HG02884 (cell line): ENCODE results near the gene GBX2.
"Not testable (repeated sequence)": the region's sequence is repeated elsewhere in the genome, so short reads cannot be mapped to it uniquely, and the experiment has no call there.

Experiments
- ATAC-seq: cut with Tn5 transposase; IDR thresholded peaks from one replicate; pipeline ENCODE4 v1.9.1; 2021; ENCODE audit warnings: mild to moderate bottlenecking, moderate library complexity; ENCODE audit not compliant: unreplicated experiment

The GBX2 gene

DNA sequence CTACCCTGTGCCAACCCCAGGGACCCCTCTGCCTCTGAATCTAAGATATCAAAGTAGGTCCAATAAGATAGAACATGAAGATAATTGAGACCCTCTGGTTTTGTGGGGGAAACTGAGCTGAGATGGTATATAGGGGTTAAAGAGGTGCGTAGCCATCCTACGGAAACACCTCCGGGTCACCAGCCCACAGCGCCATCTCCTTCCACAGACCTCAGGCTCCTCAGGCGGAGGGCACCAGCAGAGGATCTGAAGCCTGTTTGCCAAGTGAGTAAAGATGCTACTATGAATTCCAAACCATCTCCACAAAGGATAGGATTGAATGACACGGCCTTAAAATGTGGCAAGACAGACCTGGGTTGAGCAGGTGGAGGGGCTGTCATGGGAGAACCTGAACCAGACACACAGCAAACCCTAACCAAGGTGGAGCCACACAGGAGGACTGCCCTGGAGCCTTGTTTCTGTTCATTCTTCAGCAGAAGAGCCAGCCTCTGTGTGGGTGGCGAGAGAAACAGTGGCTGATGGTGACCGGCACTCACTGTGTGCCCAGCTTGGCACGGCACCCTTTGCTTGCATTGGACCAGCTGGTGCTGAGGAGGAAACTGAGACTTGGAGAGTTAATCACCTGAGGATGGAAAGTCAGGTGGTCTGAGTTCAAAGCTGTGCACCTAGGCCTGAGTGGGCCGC, 10.2 kb downstream of the GBX2 start:
- ATAC-seq: no peak

DNA sequence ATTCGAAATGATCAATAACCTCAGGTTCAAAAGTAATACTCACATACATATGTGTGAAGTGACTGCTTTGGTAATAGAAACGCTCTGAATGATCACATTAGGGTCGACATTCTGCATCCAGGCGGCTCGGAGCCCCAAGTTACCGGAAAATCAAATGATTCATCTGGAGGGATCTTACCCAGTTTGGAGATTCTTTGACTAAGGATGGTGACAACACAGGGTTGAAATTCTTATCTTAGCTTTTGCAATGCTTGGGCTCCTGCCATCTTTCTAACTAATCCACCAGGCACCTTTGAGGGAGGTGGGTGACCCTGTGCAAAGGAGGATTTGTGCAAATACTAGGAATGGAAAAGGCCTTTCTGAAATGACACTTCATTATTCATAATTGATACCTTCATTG, 10.8 kb downstream of the GBX2 start:
- ATAC-seq: no peak

DNA sequence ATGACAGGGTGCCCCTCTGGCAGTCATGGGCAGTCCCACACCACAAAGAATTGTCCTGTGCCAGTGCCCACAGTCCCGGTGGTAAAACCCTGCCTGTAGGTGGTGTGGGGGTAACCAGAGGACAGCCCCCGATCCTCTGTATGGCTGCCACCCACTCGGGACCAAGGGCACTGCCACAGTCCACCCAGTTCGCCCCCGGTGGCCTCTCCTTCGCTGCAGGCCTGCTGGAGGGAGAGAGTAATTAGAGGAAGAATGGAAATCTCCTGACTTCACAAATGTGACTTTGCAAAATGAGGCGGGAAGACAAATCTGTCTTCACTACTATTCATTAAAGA, 11.4 kb downstream of the GBX2 start:
- ATAC-seq: no peak

DNA sequence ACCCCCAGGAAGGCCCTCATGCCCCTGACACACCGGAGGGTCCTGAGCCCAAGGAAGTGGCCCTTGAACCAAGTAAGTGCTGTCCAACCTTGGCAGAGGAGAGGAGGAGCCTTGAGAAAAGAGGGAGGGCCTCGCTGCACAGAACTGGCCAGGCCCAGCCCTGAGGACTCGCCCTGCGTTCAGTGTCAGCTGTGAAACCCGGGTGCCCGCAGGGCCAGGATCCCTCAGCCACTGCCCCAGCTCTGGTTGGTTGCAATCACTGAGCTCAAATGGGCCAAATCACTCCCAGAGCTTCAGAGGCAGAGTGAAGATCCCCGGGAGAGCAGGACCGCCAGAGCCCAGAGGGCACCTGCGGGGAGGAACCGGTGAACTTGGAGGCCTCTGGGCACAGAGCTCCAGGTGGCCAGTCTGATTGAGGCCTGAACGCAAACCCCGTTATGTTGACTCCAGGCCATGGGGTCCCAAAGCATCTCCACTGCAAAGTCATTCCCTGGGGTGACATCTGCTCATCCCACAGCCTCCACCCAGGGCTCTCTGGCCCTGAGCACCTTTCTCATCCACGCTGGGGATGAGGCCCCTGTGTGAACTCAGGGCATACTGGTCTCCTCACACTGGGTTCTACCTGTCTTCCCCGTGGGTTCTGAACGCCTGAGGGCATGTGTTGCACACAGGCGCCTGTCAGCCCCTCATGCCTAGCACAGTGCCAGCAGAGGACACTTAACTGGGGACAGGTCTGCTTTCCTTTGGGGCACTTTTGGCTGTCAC, 11.9 kb downstream of the GBX2 start:
- no peak for ATAC-seq

DNA sequence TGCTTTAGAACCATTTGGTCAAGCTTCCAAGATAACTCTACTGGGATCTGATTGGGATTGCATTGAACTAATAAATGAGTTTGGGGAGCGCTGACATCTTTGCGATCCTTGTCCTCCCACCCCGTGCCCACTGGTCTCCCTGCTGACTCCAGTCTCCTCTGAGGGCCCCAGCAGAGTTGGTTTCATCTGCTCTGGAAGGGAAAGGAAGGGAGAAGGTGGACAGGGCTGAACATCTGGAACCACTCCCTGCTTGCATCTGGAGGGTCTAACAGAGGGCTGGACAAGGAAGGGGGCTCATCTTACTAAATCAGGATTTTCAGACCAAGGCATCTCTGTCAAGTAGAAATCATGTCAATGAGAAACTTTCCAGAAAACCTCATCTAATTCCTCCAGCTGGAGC, 12.8 kb downstream of the GBX2 start:
- no peak for ATAC-seq

DNA sequence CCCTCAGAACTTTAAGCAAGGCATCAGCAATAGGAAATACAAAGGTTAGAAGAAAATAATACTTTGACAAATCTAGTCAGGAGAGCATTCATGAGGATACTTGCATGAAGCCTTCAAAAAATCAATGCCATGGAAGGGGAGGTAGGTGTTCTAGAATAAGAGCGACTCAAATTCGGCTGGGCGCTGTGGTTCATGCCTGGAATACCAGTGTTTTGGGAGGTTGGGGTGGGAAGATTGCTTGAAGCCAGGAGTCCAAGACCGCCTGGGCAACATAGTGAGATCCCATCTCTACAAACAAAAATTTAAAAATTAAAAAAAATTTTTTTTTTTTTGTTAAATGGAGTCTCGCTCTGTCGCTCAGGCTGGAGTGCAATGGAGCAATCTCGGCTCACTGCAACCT, 21.8 kb downstream of the GBX2 start:
- ATAC-seq: no peak

DNA sequence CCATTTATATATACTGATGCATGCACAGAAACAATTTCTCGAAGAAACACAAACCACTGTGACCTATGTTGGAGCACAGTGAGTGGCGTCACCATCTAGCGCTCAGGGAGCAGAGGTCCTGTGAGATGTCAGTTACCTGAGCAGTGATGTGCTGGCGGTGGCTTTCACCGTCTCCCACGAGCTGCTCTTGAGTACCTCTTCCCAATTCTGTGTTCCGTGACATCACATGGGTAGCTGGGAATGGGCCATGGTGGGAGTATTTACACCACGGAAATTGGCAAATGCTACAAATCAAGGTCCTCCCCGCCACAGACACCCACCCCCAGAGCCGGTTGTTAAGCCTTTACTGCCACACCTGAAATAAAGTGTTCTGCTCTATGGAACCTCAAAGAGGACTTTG, 24.4 kb downstream of the GBX2 start:
- ATAC-seq: no peak

DNA sequence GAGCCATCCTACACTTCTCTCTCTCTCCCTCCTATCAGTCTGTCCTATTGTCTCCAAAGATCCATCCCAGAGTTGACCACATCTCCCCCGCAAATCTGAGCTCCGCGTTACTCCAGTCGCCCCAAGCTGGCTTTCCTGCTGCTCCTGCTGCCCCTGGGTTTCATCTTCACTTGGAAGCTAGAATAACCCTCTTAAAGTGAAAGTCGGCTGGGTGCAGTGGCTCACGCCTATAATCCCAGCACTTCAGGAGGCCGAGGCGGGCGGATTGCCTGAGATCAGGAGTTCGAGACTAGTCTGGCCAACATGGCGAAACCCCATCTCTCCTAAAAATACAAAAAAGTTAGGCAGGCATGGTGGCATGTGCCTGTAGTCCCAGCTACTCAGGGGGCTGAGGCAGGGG, 26.6 kb downstream of the GBX2 start:
- not testable (repeated sequence) for ATAC-seq

DNA sequence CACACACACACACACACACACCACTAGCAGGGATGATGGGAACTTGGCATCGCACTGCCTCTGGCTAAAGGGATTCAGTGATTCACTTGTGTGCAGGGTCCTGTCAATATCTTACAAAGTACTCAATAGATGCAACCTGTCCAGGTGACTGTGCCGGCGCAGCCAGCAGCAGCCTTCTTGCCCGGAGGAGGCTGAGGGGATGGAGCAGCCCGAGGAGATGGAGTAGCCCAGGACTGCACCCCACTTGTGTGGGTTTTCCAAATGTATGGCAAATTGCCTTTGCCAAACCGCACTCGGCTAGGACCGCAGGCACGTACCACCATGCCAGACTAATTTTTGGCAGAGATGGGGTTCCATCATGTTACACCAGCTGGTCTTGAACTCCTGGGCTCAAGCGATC, 31.1 kb downstream of the GBX2 start:
- no peak for ATAC-seq

DNA sequence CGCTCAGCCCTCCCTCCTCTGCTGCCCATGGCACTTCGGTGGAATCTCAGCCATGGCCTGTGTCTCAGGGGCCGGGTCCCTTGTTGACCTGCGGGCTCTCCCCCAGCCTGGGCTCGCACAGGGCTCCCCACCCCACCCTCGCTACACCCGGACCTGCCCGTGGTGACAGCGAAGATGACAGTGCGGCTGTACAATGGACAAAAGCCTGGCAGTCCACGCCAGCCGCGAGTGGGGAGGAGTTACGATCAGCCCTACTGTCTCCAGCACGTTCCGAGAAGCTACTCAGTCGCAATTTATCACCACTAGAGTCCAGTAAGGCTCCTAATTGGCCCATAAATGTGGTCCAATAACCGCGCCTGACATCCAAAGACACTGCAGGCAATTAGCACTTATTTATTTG, 31.6 kb downstream of the GBX2 start:
- no peak for ATAC-seq

DNA sequence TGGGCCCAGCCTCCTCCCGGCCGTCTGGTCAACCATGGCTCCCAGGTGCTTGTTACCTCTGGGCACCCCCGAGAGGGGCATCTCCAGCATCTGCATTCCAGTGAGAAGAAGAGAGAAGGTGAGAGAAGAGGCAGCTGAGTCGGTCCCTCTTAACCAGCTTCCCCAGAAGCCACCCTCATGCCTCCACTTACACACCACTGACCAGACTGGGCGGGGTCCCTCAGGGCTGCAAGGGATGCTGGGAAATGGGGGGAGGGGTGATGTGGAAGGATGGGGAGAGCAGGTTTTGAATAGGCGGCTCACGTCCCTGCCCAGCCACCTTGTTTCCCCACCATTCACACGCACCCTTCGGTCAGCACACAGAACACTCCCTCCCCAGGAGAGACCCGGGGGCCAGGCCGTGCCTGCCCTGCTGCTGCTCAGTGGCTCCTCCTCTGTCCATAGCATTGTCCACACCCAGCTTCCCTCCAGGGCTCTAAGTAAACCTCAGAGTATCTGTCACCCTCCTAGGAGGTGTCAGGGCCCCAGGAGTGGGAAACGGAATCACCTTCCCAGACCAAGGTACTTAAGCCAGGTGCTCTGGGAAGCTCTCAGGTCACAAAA, 34.7 kb downstream of the GBX2 start:
- ATAC-seq: no peak

DNA sequence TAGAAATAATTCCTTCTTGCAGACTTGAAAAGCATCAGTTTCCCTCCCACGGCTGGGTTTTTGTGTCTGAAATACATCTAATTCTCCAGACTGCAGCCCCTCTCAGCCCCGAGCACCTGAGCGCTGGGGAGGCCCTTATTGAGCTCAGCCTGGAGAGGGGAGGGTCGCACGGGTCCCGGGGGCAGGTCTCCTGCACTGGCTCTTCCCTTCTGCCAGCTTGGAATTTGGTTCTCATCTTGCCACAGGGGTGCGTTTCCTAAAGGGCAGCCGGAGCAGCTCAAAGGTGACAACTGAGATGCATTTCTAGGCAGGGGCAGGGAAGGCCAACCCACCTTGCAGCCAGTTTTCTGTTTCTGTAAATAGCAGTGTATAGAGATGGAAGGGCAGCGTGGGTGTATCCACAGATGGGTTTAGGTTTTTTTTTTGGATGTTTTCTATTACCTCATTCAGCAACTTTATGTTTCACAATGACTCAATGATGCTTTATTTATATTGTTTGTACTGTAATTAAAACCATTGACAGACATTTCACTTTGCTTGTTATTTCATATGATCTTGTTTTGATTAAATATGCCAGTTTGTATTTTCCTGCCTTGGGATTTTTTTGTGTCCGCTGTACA, 37.0 kb downstream of the GBX2 start:
- no peak for ATAC-seq

DNA sequence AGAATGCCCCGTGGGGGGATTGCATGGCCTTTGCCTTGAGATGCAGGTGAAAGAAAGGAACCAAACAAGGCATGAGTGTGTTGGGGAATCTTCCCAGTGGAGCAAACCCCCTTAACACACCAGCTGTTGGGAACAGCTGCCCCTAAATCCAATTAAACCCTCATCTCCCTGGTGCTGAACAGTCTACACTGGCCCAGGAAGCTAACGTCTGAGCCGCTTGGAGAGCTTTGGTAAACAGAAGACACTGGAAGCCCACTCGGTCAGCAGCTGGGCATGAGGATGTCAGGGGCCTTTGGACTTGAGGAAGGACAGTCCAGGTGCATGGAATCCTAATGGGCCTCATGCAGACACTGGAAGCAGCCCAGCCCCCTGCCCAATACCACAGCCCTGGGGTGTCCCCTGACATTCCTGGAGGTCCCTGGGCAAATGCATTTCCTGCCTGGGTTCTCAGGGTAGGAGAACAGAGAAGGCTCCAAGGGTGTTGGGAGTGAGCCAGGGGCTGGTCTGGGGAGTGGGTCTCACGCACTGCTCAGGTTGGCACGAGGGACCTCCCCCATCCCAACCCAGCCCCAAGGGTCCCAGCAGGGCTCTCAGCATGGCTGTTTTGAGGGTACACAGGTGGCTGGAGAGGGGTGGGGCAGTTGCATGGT, 37.7 kb downstream of the GBX2 start:
- no peak for ATAC-seq

DNA sequence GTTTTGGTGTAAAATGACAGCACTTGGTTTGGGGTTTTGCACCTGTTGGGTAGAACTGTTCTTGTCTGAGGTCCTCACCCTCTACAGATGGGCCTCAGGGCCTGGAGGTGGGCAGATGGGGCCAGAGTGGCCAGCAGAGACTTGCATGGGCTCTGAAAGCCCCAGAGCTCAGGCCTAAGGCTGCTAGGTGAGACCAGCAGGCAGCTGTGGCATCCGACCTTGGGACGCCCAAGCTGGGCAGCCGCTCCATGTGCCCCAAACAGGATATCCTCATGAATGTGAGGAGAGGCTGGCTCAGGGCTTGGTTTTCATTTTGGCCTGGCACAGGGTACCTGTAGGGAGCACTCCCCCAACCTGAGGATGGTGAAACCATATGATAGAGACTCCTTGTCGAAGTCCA, 38.3 kb downstream of the GBX2 start:
- no peak for ATAC-seq

DNA sequence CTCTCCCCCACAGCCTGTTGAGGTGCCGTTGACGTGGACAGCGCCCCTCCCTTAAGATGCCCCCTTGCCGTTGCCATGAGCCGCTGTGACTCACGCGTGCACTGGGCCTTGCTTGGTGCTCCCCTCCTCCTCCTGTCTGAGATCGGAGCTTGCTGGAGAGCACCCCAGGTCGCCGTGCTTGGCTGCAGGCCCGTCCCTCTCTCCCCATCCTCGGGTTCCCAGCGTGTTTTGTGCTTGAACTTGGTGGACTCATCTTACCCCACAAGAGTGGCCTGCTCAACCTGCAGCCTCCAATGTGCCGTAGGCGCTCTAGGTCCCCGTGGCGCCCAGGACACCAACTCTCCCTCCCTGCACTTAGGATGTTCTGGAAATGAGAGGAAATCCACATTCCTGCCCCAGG, 39.9 kb downstream of the GBX2 start:
- no peak for ATAC-seq

DNA sequence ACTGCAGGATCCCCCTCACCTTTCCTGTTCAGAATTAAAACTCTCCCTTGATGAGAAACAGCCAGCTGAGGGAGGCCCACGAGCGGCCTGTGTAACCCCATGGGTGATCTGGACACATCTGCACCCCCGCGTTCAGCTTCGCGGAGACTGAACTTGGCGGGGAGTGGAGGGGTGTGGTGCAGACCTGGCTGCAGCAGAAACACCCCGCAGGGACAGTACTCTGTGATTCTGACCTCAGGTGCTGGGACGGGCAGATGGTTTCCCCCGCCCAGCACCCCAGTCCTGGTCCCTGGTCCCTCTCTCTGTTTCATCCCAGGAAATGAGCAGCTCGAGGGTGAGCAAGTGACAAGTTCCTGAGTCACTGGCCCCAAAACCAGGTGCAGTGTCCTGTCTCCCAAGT, 41.2 kb downstream of the GBX2 start:
- no peak for ATAC-seq

DNA sequence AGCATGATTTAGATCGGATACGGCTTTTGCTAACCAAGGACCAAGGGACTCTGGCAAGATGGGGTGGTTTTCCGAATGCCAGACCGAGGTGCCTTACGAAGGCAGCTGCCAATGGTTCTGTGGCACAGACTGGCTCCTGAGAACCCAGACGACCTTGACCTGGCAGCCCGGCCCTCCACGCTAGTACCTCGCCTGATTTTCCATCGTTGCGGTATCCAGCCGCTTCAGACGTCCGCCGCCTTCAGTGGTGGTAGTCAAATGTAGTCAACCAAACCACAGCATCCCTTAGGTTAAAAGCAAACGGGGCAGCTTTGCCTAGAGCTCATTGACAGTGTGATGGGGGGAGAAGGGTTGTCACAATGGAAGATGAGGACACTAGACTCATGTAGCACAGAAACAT, 42.6 kb downstream of the GBX2 start:
- no peak for ATAC-seq

DNA sequence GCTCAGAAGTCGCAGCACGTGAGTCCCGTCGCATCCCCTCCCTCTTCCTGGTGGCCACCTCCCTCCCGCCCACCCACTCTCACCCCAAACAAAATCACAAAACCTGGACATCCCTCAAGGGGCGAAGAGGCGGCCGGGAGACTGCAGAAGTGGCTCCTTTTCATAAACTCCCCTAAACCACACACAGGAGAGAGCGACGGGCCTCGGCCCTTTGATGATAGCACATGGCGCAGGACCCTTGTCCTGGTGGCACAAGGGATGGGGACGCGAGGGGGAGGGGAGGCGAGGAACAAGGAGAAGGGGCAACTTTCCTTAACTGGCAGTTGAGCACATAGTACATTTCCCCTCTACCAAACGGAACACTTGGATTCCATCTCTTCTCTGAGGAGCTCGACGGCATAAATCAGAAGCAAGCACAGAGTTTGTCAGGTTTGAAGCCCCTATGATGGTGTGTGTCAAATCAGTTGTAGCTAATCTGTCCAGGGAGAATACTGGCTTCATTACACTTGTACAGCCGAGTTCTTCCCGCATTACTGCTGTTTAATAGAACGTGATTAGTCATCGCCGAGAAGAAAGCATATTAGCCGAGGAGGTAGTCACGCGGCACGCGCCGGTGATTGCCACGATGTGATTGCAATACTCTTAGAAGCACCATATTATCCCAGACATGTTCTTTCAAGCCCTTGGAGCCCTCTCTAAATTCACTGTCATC, 43.8 kb downstream of the GBX2 start:
- no peak for ATAC-seq

DNA sequence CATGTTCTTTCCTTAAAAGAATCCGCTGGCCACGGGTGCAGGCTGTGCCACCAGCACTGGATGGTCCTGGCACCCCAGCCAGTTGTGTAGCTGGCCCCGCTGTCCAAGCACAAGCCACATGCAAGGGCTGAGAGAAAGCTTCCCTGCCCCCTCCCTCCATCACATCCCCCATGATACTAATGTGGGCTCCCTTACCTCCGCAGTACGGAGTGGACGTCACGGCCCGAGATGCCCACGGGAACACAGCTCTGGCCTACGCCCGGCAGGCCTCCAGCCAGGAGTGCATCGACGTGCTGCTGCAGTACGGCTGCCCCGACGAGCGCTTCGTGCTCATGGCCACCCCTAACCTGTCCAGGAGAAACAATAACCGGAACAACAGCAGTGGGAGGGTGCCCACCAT, 44.5 kb downstream of the GBX2 start:
- ATAC-seq: no peak

DNA sequence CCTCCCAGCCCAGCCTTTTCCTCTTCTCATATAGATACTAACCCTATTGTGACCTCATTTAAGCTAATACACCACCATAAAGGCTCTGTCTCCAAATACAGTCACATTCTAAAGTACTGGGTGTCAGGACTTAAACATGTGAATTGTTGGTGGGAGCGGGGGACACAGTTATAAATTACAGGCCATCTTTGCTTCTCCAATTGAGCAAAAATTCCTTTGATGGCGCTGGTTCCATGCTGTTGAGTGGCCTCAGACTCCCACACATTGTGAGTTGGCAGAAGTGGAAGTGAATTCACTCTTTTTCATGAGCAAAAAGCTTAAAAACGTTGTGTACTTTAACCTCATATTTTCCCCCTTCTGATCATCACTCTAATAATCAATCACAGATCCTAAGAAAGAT, 46.0 kb downstream of the GBX2 start:
- no peak for ATAC-seq

DNA sequence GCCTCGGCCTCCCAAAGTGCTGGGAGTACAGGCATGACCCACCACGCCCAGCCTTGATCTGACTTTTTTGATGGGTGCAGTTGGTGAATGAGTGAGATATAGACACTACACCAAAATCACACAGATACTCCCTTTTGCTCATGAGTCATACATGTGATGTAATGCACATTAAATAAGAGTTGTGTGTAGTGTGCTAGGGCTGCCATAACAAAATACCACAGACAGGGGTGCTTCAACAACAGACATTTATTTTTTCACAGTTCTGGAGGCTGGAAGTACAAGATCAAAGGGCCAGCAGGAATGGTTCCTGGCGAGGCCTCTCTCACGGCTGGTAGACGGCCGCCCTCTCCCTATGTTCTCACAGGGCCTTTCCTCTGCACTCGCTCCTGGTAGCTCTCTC, 46.6 kb downstream of the GBX2 start:
- no peak for ATAC-seq
